Fibroblast of skin of scalp (primary cell): ENCODE data around the gene MYO18A.
"Not testable (repeated sequence)": the region's sequence is repeated elsewhere in the genome, so short reads cannot be mapped to it uniquely, and the experiment has no call there.

Experiments used
- DNase-seq: peaks from one replicate; pipeline ENCODE4 v3.0.0-alpha.2; 2013

MYO18A gene

GRCh38 chr17:29193146-29193545 lies 12.9 kb upstream of the MYO18A start:
- DNase-seq: no peak

GRCh38 chr17:29190592-29191207 lies 10.5 kb upstream of the MYO18A start:
- DNase-seq: no peak

DNA sequence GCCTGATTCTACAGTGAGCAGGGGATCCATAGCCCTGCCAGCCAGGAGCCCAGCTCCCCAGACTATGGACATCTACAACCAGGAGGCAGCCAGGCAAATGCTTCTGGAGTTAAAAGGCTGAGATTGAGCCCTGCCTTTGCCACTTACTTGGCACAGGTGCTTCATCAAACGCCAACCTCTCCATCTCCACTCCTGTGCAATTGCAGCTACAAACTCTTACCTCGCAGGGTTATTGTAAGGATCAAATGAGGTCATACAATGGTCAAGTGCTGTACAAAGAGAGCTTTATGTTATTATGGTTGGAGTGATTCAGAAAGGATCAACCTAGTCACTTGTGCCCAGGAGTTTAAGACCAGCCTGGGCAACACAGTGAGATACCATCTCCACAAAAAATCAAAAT lies 9.8 kb upstream of the MYO18A start:
- DNase-seq: no peak

- DNase-seq: no peak
These were observed 9.2 kb upstream of the MYO18A start for GRCh38 chr17:29189355-29189754.

DNA sequence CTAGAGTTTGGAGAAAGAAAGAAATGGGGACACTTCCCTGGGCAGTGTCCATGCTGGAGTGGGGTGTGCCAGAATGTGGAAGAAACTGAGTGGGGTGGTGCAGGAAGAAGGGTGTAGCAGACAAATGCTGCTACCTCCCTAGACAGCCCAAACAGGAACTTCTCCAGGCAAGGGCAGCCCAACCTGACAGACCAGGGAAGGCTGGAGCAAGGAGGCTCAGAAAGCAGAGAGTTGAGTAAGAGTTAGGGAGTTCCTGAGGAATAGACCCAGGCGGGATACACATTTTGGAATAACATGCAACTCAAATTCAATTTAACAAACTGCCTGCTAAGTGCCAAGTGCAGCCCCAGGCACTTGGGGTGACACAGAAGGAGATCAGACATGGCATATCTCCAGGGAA lies 1.0 kb upstream of the MYO18A start:
- DNase-seq: no peak

GRCh38 chr17:29180788-29181160 lies 576 bp upstream of the MYO18A start:
- no peak for DNase-seq

DNA sequence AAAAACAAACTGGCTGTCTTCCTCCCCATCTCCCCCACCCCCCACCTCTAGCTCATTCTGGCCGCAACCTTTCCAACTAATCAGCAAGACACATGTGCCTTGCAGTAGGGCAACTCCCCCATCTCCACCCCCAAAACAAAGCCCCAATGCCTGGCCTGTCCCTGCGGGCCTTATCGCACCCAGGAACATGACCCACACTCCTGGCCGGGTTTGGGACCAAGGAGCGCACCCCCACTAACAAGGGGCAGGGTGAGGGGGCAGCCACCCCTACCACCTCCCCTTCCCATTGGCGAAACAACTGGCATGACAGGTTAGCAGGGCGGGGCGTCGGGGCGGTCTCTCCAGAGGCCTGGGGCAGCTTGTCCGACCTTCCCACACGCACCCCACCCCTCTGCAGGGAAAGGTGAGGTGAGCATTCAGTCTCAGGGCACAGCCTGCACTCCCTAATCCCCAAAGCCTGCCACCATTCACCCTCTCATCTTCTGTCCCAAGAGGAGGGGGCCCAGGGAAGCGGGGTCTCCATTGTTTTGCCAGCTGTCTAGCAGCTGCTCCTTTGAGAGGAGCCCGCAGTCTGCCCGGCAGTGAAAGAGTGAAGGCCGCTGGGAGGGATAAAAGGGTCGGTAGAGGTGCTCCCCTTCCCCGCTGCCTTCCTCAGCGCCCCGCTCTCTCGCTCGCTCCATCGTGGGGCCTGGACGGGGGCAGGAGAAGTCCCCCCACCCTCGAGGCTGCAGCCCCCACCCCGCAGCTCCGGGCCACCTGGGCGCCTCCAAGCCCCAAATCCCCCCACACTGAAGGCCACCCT lies 765 bp downstream of the MYO18A start:
- no peak for DNase-seq

- DNase-seq: no peak
These were observed 1.4 kb downstream of the MYO18A start for GRCh38 chr17:29178750-29179231.

- no peak for DNase-seq
These were observed 2.1 kb downstream of the MYO18A start for GRCh38 chr17:29177871-29178749.

DNA sequence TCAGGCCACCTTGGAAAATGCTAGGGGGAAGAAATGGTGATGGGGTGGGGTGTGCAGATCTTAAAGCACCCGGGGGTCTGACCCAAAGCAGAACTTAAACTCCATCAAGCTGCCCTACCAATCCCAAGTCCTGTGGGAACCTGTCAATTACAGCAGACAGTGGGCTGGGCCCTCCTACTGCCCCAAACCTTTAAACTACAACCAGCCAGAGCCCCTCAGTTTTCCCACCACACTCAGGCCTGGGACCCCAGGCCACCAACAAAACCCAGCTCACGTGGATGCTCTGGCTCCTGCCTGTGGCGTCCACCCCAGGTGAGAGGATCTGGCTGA lies 2.7 kb downstream of the MYO18A start:
- no peak for DNase-seq

GRCh38 chr17:29176558-29177351 lies 3.4 kb downstream of the MYO18A start:
- DNase-seq: no peak

DNA sequence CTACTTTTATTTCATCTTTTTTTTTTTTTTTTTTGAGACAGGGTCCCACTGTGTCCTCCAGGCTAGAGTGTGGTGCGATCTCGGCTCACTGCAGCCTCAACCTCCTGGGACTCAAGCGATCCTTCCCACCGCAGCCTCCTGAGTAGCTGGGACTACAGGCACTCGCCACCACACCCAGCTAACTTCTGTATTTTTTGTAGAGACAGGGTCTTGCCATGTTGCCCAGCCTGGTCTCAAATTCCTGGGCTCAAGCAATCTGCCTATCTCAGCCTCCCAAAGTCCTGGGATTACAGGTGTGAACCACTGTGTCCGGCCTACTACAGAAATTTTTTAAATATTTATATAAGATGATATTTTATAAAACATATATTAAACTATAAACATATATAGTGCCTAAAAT lies 4.8 kb downstream of the MYO18A start:
- no peak for DNase-seq

DNA sequence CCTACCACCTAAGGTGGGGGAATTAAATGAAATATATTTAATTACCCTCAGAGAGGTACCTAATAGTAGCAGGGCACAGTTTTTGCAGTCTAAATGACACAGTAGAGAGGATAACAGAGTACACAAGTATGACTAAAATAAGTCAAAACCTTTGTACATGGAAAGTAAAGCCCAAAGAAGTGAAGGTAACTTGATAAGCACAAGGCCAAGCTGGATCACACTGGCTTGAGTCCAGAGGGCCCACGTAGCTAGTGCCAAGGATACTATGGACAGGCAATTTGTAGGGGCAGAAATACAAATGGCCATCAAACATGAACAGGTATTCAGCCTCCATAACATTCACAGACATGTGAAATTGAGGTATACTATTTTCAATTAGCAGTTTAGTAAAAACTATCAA lies 7.6 kb downstream of the MYO18A start:
- no peak for DNase-seq

GRCh38 chr17:29170682-29171081 lies 9.5 kb downstream of the MYO18A start:
- DNase-seq: no peak

DNA sequence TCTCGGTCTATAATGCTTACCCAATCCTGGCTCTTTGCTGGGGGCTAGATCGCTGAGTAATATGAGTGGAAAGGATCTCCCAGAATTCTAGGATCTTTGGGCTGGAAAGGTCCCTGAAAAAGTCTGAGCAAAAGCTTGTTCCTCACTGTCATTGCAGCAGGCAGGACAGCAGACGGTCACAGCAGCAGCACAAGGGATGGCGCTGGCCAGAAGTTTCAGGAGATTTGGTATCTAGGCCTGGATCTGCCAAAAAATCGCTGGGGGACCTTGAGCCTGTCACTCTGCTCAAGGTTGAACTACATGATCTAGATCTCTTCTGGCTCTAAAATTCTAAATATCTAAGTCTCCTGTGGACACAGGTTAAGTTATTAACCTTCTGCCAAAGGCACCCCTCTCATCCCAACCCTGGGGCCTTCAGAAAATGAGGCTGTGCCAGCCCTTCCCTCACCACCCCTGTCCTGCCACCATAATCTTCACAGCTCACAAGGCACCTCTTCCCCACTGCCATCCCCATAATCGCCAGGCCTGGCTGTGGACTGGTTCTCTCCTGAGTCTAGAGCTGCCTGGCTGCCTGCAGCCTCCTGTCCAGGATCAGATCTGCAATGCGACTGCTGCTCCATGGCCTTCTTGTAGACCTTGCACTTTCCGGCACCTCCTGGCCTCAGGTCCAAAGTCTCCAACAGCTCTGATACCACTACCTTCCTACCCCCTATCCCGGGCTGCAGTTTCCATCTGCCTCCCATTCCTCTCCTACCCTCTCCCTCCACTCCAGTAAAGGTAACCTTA lies 10.2 kb downstream of the MYO18A start:
- no peak for DNase-seq

GRCh38 chr17:29168759-29169126 lies 11.5 kb downstream of the MYO18A start:
- DNase-seq: not testable (repeated sequence)

- DNase-seq: no peak
These were observed 12.0 kb downstream of the MYO18A start for GRCh38 chr17:29168079-29168758.

- no peak for DNase-seq
These were observed 12.7 kb downstream of the MYO18A start for GRCh38 chr17:29167393-29168078.

- DNase-seq: no peak
These were observed 13.7 kb downstream of the MYO18A start for GRCh38 chr17:29166507-29166887.

DNA sequence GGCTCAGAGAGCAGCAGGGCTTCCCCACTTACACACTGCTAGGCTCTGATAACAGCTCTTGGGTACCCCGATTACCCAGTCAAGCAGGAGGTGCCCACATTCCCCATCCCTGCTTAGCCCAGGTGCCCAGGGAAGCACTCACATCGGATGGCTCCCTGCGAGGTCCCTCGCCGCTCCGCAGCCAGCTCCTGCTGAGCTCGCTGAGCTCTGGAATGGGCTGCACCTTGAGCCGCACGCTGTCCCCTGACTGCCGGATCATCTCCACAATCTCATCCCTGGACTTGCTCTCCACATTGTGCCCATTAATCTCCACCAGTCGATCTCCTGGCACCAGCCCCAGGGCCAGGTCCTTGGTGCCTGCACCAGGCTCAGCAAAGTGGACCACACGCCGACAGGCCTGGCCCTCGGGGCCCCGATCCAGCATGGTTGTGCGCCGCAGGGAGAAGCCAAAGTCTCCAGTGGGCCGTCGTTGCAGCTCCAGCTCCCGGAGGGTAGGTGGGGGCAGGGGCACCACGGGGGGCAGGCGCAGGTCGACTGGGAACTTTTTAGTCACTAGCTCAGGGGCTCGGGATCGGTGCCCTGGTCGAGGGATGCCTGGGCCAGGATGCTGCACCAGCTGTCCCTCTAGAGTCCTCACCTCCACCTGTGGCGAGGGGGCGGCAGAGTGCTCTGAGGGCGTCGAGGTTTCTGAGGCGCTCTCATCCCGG lies 14.2 kb downstream of the MYO18A start:
- no peak for DNase-seq
